Osteoblast (primary cell): Measurements from ENCODE around the gene PDE4B. TPM values are rescaled to one million over a fixed set of nuclear protein-coding genes. Genes with fewer than 3 reads are reported as not detected.
A peak's percentile ranks its signal among the peaks of the same experiment; 100 is the strongest.

Experiments used
- DNase-seq: peaks from one replicate; pipeline ENCODE4 v3.0.0; 2011; ENCODE audit warnings: low spot score, mixed read lengths; ENCODE audit not compliant: insufficient read length; ENCODE audit errors: missing footprints
- H2AFZ ChIP-seq: 2 replicates; pipeline ENCODE4 v1.6.0; 2011; ENCODE audit warnings: mild to moderate bottlenecking, low read length
- H3K27ac ChIP-seq: 2 replicates; pipeline ENCODE4 v1.5.1; 2011; ENCODE audit warnings: mild to moderate bottlenecking, low read depth, low read length, moderate library complexity
- H3K27me3 ChIP-seq: 2 replicates; pipeline ENCODE4 v1.6.0; 2012; ENCODE audit warnings: mild to moderate bottlenecking, control low read depth, inconsistent platforms, low read length, moderate library complexity; ENCODE audit not compliant: insufficient read depth
- H3K36me3 ChIP-seq: 2 replicates; pipeline ENCODE4 v1.5.1; 2011; ENCODE audit warnings: mild to moderate bottlenecking, low read length, control low read depth, moderate library complexity; ENCODE audit not compliant: insufficient read depth
- H3K4me1 ChIP-seq: 2 replicates; pipeline ENCODE4 v1.5.1; 2011; ENCODE audit warnings: mild to moderate bottlenecking, low read length, control low read depth, moderate library complexity; ENCODE audit not compliant: insufficient read depth
- H3K4me2 ChIP-seq: 2 replicates; pipeline ENCODE4 v1.6.0; 2011; ENCODE audit warnings: mild to moderate bottlenecking, low read length; ENCODE audit not compliant: insufficient read depth
- H3K4me3 ChIP-seq: fragments of 200-600 bp; sonication (generic); 3 replicates; pipeline ENCODE4 v1.5.1; 2012; ENCODE audit warnings: mild to moderate bottlenecking, low read length, inconsistent platforms; ENCODE audit not compliant: insufficient read depth
- H3K79me2 ChIP-seq: 2 replicates; pipeline ENCODE4 v1.6.0; 2012; ENCODE audit warnings: mild to moderate bottlenecking, low read length, control low read depth, inconsistent platforms; ENCODE audit not compliant: insufficient read depth
- H3K9me3 ChIP-seq: 2 replicates; pipeline ENCODE4 v1.5.1; 2011; ENCODE audit warnings: low read depth, low read length, control low read depth
- H4K20me1 ChIP-seq: 2 replicates; pipeline ENCODE4 v1.6.0; 2012; ENCODE audit warnings: mild to moderate bottlenecking, low read length, control low read depth; ENCODE audit not compliant: insufficient read depth
- total RNA-seq: library from RNA; depleted of rRNA; stranded (reverse); fragments of >200 nt; gene quantifications from 2 replicates; pipeline ENCODE4 v1.2.3, GENCODE V29; 2012
- TF ChIP-seq, protein P1 (sequence below): IDR thresholded peaks from 2 replicates; pipeline ENCODE4 v1.5.1; 2011; ENCODE audit warnings: mild to moderate bottlenecking, low read depth, low read length, moderate library complexity; ENCODE audit errors: extremely low read depth

The PDE4B gene
- total RNA-seq, 1 donor, result 21.4 TPM

GRCh38 chr1:65881067-65881594, 88.4 kb downstream of the PDE4B start:
- Histone ChIP-seq H3K79me2 (no peaks in the 10 kb centered on the region), H3K27ac (peak overlapping the region; percentile 63), H3K4me3 (no peak overlapping the region), H3K27me3 (no peaks in the 10 kb centered on the region), H3K4me1 (peaks cover 19% of the 10 kb centered on the region), H3K4me2 (peak overlapping the region; percentile 27), H3K9me3 (no peaks in the 10 kb centered on the region), H2AFZ (peak overlapping the region; percentile 53), H4K20me1 (no peaks in the 10 kb centered on the region), H3K36me3 (no peaks in the 10 kb centered on the region)
- DNase-seq, result peak; percentile 73
- TF ChIP-seq, protein P1, sequence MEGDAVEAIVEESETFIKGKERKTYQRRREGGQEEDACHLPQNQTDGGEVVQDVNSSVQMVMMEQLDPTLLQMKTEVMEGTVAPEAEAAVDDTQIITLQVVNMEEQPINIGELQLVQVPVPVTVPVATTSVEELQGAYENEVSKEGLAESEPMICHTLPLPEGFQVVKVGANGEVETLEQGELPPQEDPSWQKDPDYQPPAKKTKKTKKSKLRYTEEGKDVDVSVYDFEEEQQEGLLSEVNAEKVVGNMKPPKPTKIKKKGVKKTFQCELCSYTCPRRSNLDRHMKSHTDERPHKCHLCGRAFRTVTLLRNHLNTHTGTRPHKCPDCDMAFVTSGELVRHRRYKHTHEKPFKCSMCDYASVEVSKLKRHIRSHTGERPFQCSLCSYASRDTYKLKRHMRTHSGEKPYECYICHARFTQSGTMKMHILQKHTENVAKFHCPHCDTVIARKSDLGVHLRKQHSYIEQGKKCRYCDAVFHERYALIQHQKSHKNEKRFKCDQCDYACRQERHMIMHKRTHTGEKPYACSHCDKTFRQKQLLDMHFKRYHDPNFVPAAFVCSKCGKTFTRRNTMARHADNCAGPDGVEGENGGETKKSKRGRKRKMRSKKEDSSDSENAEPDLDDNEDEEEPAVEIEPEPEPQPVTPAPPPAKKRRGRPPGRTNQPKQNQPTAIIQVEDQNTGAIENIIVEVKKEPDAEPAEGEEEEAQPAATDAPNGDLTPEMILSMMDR, result no peak

DNA sequence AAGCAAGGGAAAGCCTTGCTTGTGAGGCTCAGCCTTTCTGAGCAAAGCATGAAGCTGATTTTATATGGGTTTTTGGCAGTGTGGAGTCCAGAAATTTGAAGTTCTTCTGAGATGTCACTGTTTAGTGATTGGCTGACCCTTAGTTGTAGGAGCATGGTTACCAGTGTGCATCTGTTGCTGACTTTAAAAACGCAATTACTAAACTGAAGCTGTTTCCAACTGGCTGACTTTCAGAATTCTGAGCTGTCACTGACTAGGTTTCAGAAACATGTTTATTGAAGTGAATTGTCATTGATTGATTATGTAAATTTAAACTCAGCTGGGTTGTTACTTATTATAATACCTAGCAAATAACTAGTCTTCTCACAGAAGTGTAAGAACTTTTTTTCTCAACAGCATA, 89.4 kb downstream of the PDE4B start:
- Histone ChIP-seq H3K36me3 (no peaks in the 10 kb centered on the region), H3K9me3 (no peaks in the 10 kb centered on the region), H3K27me3 (no peaks in the 10 kb centered on the region), H3K4me3 (no peak overlapping the region), H3K4me1 (peaks cover 19% of the 10 kb centered on the region), H3K27ac (peak overlapping the region; percentile 63), H4K20me1 (no peaks in the 10 kb centered on the region), H3K4me2 (no peak overlapping the region), H3K79me2 (peaks cover 3% of the 10 kb centered on the region), H2AFZ (no peak overlapping the region)
- TF ChIP-seq, protein P1, result no peak
- DNase-seq, result no peak

- Histone ChIP-seq H3K9me3 (no peaks in the 10 kb centered on the region), H3K27ac (peak overlapping the region; percentile 54), H3K27me3 (no peaks in the 10 kb centered on the region), H3K4me3 (no peak overlapping the region), H3K36me3 (no peaks in the 10 kb centered on the region), H2AFZ (no peak overlapping the region), H3K4me1 (peaks cover 29% of the 10 kb centered on the region), H4K20me1 (no peaks in the 10 kb centered on the region), H3K4me2 (no peak overlapping the region), H3K79me2 (peaks cover 21% of the 10 kb centered on the region)
- DNase-seq, result no peak
- TF ChIP-seq, protein P1, result no peak
Observed at GRCh38 chr1:65889441-65889840, 96.7 kb downstream of the PDE4B start.

GRCh38 chr1:65890201-65890843, 97.6 kb downstream of the PDE4B start:
- Histone ChIP-seq H3K4me3 (no peak overlapping the region), H3K4me2 (peak overlapping the region; percentile 64), H3K79me2 (peaks cover 21% of the 10 kb centered on the region), H3K27ac (peak overlapping the region; percentile 54), H2AFZ (no peak overlapping the region), H3K4me1 (peaks cover 29% of the 10 kb centered on the region), H3K9me3 (no peaks in the 10 kb centered on the region), H4K20me1 (no peaks in the 10 kb centered on the region), H3K27me3 (no peaks in the 10 kb centered on the region), H3K36me3 (no peaks in the 10 kb centered on the region)
- TF ChIP-seq, protein P1, result no peak
- no peak for DNase-seq
